Stomach (tissue), 9 donors: ENCODE measurements around the gene TMEM229A. TPM values are rescaled to one million over a fixed set of nuclear protein-coding genes. Genes with fewer than 3 reads are reported as not detected.
A peak's percentile ranks its signal among the peaks of the same experiment; 100 is the strongest.

Source experiments
- DNase-seq, 2 donors: peaks; one replicate each; pipeline versions ENCODE4 v3.0.0 to v3.0.0-alpha.2; 2013 to 2019
- H3K27ac ChIP-seq, 5 donors: fragments of 200-600 bp in 4 of 5; sonication (generic) in 4 of 5; one replicate each; pipeline ENCODE4 v1.5.1; 2013 to 2019; ENCODE audit warnings: mild to moderate bottlenecking in 1 of 5, moderate library complexity in 1 of 5
- H3K27me3 ChIP-seq, 3 donors: fragments of 200-600 bp; sonication (generic); one replicate each; pipeline ENCODE4 v1.5.1; 2017 to 2019; ENCODE audit warnings: mixed run types in 1 of 3
- H3K36me3 ChIP-seq, 4 donors: fragments of 200-600 bp; sonication (generic); 1 replicate in 3 of 4; 2 replicates in 1 of 4; pipeline ENCODE4 v1.5.1; 2016 to 2019
- H3K4me1 ChIP-seq, 4 donors: fragments of 200-600 bp; sonication (generic); one replicate each; pipeline ENCODE4 v1.5.1; 2016 to 2019
- H3K4me3 ChIP-seq, 4 donors: fragments of 200-600 bp; sonication (generic) in 3 of 4; one replicate each; pipeline ENCODE4 v1.5.1; 2016 to 2019; ENCODE audit warnings: mild to moderate bottlenecking in 1 of 4
- H3K9me3 ChIP-seq, 4 donors: fragments of 200-600 bp; sonication (generic); one replicate each; pipeline ENCODE4 v1.5.1; 2016 to 2019
- EP300 ChIP-seq: sonication (generic); formaldehyde crosslinking; IDR thresholded peaks from one replicate; pipeline ENCODE4 v1.6.1; 2017; ENCODE audit warnings: antibody characterized with exemption
- POLR2A ChIP-seq, 4 donors: fragments of 450-650 bp; IDR thresholded peaks; one replicate each; pipeline ENCODE4 v1.6.1; 2016; ENCODE audit warnings: antibody characterized with exemption in 4 of 4, control low read depth in 2 of 4, mild to moderate bottlenecking in 1 of 4, moderate library complexity in 1 of 4
- POLR2AphosphoS5 ChIP-seq, 3 donors: sonication (generic); formaldehyde crosslinking; IDR thresholded peaks; one replicate each; pipeline ENCODE4 v1.6.1; 2016; ENCODE audit warnings: antibody characterized with exemption in 3 of 3
- WGBS, 5 donors: extraction: QIAGEN DNeasy Blood & Tissue Kit in 3 of 5; methylation state at CpG; one replicate each; pipeline versions ENCODE4 v1.1.5 to v1.1.7; 2013 to 2018; 5-methylcytosine and 5-hydroxymethylcytosine counted together
- intact Hi-C: fragments of 100-400 bp; cut with DNase I; formaldehyde crosslinking; loops from one replicate; pipeline ENCODE4 v1.15.1; 2023; ENCODE audit warnings: low total_unique reads
- polyA plus RNA-seq, 3 donors: library from polyadenylated mRNA; stranded (reverse); fragments of 200-250 nt; gene quantifications; one replicate each; pipeline ENCODE4 v1.2.3, GENCODE V29; 2013
- total RNA-seq, 5 donors: library from RNA; depleted of rRNA; stranded (reverse); fragments of >200 nt; gene quantifications; one replicate each; pipeline versions ENCODE4 v1.1.0 to v1.2.3, GENCODE V29; 2014 to 2016
- TF ChIP-seq, protein P1 (sequence below), 7 experiments: fragments of 450-650 bp in 4 of 7; fragments of 200-600 bp in 3 of 7; sonication (generic) in 3 of 7; IDR thresholded peaks; one replicate each; pipeline ENCODE4 v1.5.1; 2016 to 2019; ENCODE audit warnings: antibody characterized with exemption in 7 of 7, control low read depth in 2 of 7, mild to moderate bottlenecking in 1 of 7
- donor health status: healthy with polysubstance abuse.
- donor health status: Bipolar disorder and iron deficiency.
- donor health status: healthy.

TMEM229A gene
- total and polyA plus RNA-seq, 8 donors: 0.29 to 15.2 (median 0.96) TPM; not detected in 2

DNA sequence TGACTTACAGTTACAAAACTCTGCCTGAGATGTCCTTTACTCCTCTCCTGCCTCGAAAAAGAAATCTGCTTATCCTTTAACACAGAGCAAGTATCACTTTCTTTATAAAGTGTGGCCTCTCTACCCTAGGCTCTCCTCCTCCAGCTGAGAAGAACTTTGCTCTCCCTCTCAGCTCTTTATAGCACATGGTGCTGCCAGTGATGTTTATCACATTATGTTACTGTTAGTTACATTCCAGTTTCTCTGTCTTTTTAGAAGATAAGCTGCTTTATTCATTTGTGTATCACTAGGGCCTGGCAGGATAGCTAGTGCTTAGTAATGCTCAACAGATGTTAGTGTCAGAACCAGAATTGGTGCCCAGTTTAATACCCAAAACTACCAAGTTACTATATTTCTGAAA, 41.1 kb upstream of the TMEM229A start:
- peaks cover 0 to 17% (median 0%) of the 10 kb centered on the region in 4 donors for H3K4me1 ChIP-seq
- H3K27ac ChIP-seq: no peak overlapping the region
- intact Hi-C loops: no loop called here
- no peaks in the 10 kb centered on the region for H3K27me3 ChIP-seq
- no peak for TF ChIP-seq POLR2A (IDR thresholded peaks at IDR 0.05)
- TF ChIP-seq POLR2AphosphoS5 (IDR thresholded peaks at IDR 0.05): no peak
- TF ChIP-seq, protein P1, sequence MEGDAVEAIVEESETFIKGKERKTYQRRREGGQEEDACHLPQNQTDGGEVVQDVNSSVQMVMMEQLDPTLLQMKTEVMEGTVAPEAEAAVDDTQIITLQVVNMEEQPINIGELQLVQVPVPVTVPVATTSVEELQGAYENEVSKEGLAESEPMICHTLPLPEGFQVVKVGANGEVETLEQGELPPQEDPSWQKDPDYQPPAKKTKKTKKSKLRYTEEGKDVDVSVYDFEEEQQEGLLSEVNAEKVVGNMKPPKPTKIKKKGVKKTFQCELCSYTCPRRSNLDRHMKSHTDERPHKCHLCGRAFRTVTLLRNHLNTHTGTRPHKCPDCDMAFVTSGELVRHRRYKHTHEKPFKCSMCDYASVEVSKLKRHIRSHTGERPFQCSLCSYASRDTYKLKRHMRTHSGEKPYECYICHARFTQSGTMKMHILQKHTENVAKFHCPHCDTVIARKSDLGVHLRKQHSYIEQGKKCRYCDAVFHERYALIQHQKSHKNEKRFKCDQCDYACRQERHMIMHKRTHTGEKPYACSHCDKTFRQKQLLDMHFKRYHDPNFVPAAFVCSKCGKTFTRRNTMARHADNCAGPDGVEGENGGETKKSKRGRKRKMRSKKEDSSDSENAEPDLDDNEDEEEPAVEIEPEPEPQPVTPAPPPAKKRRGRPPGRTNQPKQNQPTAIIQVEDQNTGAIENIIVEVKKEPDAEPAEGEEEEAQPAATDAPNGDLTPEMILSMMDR (IDR thresholded peaks at IDR 0.05): no peak
- no peak for TF ChIP-seq EP300
- no peaks in the 10 kb centered on the region for H3K36me3 ChIP-seq
- no peak for DNase-seq
- no peak overlapping the region for H3K4me3 ChIP-seq
- H3K9me3 ChIP-seq: no peaks in the 10 kb centered on the region
- WGBS, 5 donors: 39 to 65% (median 42%) methylated on average over 1 of the region's 1 CpG

DNA sequence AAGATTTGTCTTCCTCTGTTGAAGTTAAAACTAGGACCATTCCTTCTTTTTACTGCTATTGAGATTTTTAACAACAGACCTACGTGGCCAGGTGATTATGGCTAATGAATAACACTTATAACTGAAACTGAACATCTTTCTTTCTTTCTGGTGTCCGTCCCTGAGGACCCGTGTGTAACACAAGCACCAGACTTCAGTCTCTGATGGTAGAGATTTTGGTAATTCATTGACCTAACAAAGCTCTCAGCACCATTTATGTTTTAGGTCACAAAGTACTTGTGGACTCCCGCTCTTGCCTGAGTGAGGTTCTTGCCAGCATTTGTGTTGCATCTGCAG, 40.4 kb upstream of the TMEM229A start:
- TF ChIP-seq EP300 (no peak), POLR2AphosphoS5 (IDR thresholded peaks at IDR 0.05) (no peak), POLR2A (IDR thresholded peaks at IDR 0.05) (no peak)
- TF ChIP-seq, protein P1 (IDR thresholded peaks at IDR 0.05): no peak
- Histone ChIP-seq H3K36me3 (no peaks in the 10 kb centered on the region), H3K27ac (no peak overlapping the region), H3K4me3 (no peak overlapping the region), H3K9me3 (no peaks in the 10 kb centered on the region), H3K27me3 (no peaks in the 10 kb centered on the region), H3K4me1 (peaks cover 0 to 17% (median 0%) of the 10 kb centered on the region in 4 donors)
- 62 to 84% (median 66%) methylated on average over 4 of the region's 4 CpGs for WGBS, 5 donors
- intact Hi-C loops: no loop called here
- DNase-seq: no peak

DNA sequence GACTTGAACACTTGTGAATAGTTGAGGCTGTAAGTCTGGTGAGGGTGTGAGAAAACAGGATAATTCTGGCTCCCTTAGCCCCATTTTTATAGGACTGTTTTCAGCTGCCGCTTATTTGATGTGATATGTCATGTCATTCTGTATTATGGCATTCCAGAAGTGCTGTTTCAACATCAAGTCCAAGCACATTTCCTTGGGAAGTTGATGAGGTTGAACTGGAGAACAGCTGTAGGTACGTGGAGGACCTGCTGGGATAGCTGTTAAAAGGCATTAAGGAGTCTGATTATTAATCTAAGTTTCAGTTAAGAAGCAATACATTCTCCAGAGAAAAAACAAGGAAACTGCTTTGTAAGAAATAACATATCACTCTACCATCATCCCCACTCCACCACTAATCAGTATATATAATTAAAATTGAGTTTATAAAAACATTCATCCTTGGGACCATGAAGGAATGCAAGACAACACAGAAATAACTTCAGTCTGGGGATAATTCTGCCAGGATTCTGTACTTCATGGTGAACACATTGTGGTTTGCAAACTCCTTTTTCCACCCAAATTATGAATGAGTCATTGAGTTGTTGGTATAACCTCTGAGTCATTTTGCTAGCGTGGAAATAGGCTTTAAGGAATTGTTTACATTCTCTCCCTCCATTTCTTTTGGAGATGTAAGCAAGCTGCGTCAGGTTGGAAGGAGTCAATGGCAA, 39.9 kb upstream of the TMEM229A start:
- H3K36me3 ChIP-seq: no peaks in the 10 kb centered on the region
- no peak overlapping the region for H3K27ac ChIP-seq
- peak in 1 of 2 donors; percentile 32 for DNase-seq
- peaks cover 0 to 17% (median 0%) of the 10 kb centered on the region in 4 donors for H3K4me1 ChIP-seq
- H3K27me3 ChIP-seq: no peaks in the 10 kb centered on the region
- TF ChIP-seq EP300: no peak
- TF ChIP-seq POLR2AphosphoS5 (IDR thresholded peaks at IDR 0.05): no peak
- TF ChIP-seq, protein P1 (IDR thresholded peaks at IDR 0.05): no peak
- WGBS, 5 donors: 37 to 50% (median 48%) methylated on average over 4 of the region's 4 CpGs
- intact Hi-C loops: no loop called here
- no peak overlapping the region for H3K4me3 ChIP-seq
- H3K9me3 ChIP-seq: no peaks in the 10 kb centered on the region

DNA sequence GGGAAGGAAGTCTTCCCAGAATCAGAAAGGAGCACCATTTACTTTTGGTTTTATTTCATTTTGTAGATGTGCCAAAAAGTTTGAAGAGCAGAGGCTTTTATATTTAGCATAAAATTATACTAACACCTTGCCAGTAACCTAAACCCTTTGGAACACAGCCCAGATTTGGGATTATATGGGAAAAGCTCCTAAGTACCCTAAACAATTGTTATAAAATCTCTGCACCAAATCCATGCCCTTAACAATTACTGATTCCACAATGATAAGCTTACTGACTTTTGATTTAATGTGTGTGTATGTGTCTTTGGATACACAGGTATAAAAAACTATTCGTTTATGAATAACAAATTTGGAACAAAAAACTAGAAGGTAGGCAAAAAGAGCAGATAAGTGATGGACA, 39.0 kb upstream of the TMEM229A start:
- Histone ChIP-seq H3K27me3 (no peaks in the 10 kb centered on the region), H3K4me3 (no peak overlapping the region), H3K36me3 (no peaks in the 10 kb centered on the region), H3K4me1 (peaks cover 0 to 17% (median 0%) of the 10 kb centered on the region in 4 donors), H3K9me3 (no peaks in the 10 kb centered on the region), H3K27ac (no peak overlapping the region)
- 56 to 75% (median 68%) methylated on average over 1 of the region's 1 CpG for WGBS, 5 donors
- DNase-seq: no peak
- intact Hi-C loops: no loop called here
- TF ChIP-seq POLR2AphosphoS5 (IDR thresholded peaks at IDR 0.05) (no peak), POLR2A (IDR thresholded peaks at IDR 0.05) (no peak), EP300 (no peak)
- TF ChIP-seq, protein P1 (IDR thresholded peaks at IDR 0.05): no peak
